22Rv1 (cell line): ENCODE results near the gene GIPC3.

Source experiments
- H3K27ac ChIP-seq: fragments of 450-650 bp; 2 replicates; pipeline ENCODE4 v1.5.1; 2017
- CTCF ChIP-seq: fragments of 450-650 bp; IDR thresholded peaks from 2 replicates; pipeline ENCODE4 v1.5.1; 2017; ENCODE audit warnings: mild to moderate bottlenecking
- ZFX ChIP-seq: fragments of 450-650 bp; IDR thresholded peaks from 2 replicates; pipeline ENCODE4 v1.6.1; 2017; ENCODE audit warnings: antibody characterized with exemption, borderline replicate concordance

Gene GIPC3

GRCh38 chr19:3593156-3593555 is 7.9 kb downstream of the GIPC3 start:
- TF ChIP-seq CTCF (no peak), ZFX (no peak)
- no peak overlapping the region for H3K27ac ChIP-seq

GRCh38 chr19:3595521-3596061 is 10.3 kb downstream of the GIPC3 start:
- H3K27ac ChIP-seq, result no peak overlapping the region
- TF ChIP-seq CTCF, result no peak
- TF ChIP-seq ZFX, result no peak

- no peak for TF ChIP-seq ZFX
- TF ChIP-seq CTCF, result peak; percentile 28
Observed at GRCh38 chr19:3599776-3600187, 14.5 kb downstream of the GIPC3 start.

GRCh38 chr19:3601021-3601420 is 15.7 kb downstream of the GIPC3 start:
- TF ChIP-seq CTCF, result no peak
- no peak for TF ChIP-seq ZFX
- no peak overlapping the region for H3K27ac ChIP-seq

More at GRCh38 chr19:3599776-3600187, 14.5 kb downstream of the GIPC3 start:
- H3K27ac ChIP-seq, result no peak overlapping the region

- TF ChIP-seq ZFX (no peak), CTCF (no peak)
- no peak overlapping the region for H3K27ac ChIP-seq
Observed at GRCh38 chr19:3603121-3603811, 18.0 kb downstream of the GIPC3 start.

- no peak for TF ChIP-seq ZFX
- no peak for TF ChIP-seq CTCF
Observed at GRCh38 chr19:3604227-3604986, 19.1 kb downstream of the GIPC3 start.

GRCh38 chr19:3604987-3605343 is 19.7 kb downstream of the GIPC3 start:
- no peak for TF ChIP-seq CTCF
- no peak for TF ChIP-seq ZFX
- H3K27ac ChIP-seq, result no peak overlapping the region

More at GRCh38 chr19:3604227-3604986, 19.1 kb downstream of the GIPC3 start:
- H3K27ac ChIP-seq, result no peak overlapping the region
